GM21360 (cell line): ENCODE data around the gene ZNF536.
"Not testable (repeated sequence)": the region's sequence is repeated elsewhere in the genome, so short reads cannot be mapped to it uniquely, and the experiment has no call there.

Experiments
- ATAC-seq: cut with Tn5 transposase; IDR thresholded peaks from one replicate; pipeline ENCODE4 v1.9.1; 2021; ENCODE audit warnings: mild to moderate bottlenecking, moderate library complexity; ENCODE audit not compliant: unreplicated experiment

The ZNF536 gene

DNA sequence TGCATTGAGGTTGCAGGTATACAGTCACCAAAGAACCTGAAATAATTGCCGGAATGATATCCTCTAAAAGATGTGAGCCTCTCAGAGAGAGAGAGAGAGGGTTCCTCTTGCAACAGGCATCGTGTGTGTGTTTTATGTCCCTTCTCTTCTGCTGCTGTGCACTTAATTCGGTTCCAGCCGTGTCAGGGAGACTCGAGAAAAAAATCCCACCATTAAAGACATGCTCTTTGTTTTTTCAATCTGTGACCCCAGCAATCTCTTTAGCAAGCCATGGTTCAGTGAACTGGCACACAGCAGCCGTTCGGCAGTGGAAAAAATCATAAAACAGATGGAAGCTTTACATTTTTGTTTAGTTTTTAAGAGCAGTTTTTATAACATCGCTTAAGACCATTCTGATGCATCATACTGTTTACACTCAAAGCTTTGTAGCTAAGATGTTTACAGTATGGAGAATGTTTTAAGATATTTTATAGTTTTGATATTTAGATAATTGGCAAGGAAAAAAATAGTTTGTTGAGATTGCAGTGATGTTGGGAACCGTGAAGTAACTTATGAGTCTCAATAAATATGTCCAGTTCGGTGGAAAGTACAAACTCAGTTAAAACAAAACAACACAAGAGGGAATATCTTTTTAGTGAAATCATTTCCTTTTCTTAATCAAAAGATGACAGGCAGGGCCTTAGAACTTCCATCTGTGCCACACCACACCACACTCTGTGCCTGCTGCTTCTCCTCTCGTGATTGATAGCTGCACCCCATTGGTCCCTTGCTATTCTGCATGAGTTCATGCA lies 31.2 kb upstream of the ZNF536 start:
- ATAC-seq = no peak

DNA sequence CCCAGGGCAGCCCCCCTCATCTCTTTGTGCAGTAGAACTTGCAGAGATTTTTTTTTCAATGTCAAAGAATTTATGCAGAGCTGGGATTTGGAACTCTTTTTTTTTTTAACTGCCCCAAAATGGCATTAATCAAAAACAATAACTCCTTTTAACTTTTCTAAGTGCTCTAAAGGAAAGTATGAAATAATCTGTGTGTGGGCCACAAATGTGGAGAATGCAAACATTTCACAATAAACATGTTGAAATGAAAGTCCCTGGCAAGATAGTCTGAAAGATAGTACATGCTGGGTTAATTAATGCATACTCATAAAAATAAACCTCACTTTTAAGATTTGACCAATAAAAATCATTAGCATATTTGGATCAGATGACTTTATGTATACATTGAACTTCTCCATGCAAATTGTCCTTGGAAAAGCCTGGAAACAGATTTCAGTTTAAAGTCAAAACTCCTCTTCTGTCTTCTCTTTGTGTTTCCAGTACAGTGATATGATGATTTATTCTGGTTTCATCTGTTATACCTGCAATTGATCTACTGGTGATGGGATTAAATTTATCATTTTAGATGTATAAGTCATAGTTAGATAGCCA lies 30.5 kb upstream of the ZNF536 start:
- no peak for ATAC-seq

DNA sequence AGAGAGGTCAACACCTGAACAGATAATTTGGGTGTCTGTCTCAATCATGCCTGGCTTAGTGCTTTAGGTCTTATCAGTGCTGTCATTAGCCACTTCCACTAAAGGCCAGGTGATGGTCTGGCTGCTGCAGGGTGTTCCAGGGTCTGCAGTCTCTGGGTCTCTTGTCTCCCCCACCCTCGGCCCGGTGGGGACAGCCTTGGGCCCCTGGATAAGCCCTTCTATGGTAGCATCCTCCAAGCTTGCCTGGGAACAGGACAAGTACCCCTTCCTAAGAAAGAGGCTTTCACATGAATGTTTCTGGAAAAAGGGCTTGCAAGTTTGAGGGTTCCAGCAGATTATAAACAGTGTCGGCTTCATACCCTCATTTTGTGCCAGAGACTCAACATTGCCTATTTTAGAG lies 29.3 kb upstream of the ZNF536 start:
- ATAC-seq = no peak

DNA sequence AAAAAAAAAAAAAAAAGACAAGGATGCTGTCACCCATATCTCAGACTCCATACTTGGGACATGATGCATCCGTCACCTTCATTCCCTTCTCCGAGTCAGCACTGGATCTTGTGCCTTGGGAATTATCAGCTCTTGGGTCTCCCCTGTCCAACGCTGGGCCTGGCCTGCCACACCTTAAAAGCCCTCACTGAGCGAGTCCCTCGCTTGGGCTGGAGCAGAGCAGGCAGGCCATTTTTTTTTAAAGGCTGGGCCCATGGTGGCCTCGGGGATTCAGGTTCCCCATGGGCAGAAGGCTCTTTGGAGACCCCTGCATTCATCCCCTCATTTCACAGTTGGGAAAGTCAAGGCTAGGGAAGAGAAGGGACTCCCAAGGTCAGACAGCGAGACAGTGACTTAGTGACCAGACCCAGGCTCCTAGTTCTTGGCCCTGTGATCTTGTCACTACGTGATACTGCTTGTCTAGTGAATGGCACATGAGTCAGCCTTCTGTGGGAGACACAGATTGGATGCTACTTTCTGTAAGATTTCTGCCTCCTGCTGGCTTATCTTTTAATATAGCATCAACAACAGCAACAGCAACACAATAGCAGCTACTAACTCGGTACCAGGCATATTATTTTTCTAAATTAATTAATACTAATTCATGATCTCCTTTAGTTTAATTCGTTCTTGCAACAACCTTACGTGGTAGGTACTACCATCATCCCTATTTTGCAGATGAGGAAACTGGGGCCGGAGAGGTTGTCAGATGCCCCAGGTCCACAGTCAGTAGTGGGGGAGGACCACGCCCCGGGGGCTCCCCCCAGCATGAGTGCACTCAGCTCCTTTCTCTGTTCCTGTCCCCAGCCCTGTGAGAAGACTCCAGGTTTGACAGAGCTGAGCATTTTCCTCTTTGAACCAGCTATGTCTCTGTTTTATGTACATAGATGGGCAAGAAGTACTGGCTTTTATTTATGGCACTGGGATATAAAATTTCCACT lies 27.4 kb upstream of the ZNF536 start:
- ATAC-seq = no peak

DNA sequence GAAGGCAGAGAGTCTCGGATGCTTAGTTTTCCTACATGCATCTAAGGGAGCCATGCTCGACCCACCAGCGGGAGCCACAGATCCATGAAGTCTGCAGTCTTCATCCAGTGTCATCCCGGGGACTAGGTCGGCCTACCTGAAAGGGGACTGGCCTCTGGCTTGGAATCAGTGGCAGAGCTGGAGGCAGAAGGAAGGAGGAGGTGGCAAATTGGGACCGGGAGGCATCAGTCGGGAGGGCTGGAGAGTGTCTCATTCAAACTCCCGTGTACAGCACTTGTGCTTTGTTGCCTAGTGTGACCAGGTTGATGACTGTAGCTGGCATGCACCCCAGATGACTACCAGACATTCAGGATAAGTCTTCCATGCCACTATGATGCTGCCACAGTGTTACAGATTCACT lies 26.5 kb upstream of the ZNF536 start:
- no peak for ATAC-seq

DNA sequence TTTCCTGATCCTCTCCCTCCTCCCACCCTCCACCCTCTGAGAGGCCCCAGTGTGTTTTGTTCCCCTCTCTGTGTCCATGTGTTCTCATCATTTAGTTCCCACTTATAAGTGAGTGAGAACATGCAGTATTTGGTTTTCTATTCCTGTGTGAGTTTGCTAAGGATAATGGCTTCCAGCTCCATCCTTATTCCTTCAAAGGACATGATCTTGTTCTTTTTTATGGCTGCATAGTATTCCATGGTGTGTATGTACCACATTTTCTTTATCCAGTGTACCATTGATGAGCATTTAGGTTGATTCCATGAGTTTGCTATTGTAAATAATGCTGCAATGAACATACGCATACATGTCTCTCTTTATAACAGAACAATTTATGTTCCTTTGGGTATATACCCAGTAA lies 25.7 kb upstream of the ZNF536 start:
- not testable (repeated sequence) for ATAC-seq

GRCh38 chr19:30349131-30349730 lies 23.0 kb upstream of the ZNF536 start:
- no peak for ATAC-seq

GRCh38 chr19:30350692-30351663 lies 21.2 kb upstream of the ZNF536 start:
- ATAC-seq = no peak

DNA sequence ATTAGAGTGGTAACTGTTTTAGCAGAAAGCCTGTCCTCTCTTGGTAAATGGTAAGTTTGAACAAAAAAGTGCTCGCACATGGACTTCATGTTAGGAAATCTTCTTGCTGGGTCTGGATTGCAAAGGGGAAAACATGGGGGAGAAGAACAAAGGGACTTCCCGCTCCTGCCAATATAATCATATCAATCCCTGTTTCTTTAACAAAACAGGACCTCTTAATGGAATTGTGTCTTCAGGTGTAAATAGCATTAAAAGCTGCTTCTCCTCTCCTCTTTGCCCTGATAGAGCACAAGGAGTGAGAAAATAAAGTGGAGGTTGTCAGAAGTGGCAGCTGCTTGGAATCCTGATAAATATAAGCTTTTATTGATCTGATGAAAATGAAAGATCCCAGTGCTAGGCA lies 20.4 kb upstream of the ZNF536 start:
- ATAC-seq = no peak

GRCh38 chr19:30353394-30353945 lies 18.7 kb upstream of the ZNF536 start:
- no peak for ATAC-seq

- no peak for ATAC-seq
Observed at GRCh38 chr19:30355586-30355985, 16.6 kb upstream of the ZNF536 start.

DNA sequence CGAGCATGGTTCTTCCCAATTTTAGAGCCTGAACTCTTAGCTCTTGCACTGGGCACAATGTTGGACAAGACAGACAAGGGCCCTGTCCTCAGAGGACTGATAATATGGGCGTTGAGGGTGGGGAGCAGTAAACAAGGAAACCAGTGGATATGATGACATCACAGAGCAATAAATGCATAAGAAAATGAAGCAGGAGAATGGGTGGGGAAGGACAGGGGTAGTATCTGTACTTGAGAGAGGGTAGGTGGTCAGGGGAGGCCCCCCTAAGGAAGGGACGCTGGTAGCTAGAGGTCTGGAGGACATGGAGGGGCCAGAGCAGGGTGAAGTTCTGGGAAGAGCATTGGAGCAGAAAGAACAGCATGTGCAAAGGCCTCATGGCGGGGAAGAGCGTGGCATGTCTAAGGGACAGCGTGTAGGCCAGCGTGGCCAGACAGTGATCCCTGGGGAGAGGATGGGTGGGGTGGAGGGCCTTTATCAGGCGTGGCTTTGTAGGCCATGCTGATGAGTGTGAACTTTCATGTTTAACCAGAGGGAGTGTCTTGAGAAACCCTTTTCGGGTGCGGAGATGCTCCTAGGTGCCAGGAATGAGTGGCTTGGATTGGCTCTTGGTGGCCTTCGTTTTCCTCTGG lies 15.1 kb upstream of the ZNF536 start:
- no peak for ATAC-seq

GRCh38 chr19:30357580-30357954 lies 14.6 kb upstream of the ZNF536 start:
- ATAC-seq = no peak

- no peak for ATAC-seq
Observed at GRCh38 chr19:30358319-30358718, 13.9 kb upstream of the ZNF536 start.

- ATAC-seq = no peak
Observed at GRCh38 chr19:30358821-30359580, 13.2 kb upstream of the ZNF536 start.

DNA sequence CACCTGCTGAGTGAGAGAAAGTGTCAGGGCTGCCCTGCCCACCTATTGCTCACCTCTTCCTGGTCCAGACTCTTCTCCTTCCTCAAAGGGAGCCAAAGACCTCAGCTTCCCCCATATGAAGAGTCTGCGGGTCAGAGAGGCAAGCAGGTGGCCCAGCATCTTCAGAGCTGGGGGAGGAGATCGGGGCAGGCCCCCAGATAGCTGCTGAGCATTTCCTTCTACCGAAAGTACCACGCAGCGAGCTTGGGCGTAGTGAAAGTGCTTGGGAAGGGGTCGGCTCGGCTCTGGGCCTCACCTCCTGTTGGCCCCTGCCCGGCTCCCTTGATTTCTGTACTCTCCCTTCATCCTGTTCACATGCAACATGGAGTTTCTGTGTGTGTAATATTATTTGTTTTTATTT lies 12.2 kb upstream of the ZNF536 start:
- no peak for ATAC-seq

- ATAC-seq = no peak
Observed at GRCh38 chr19:30360376-30361106, 11.6 kb upstream of the ZNF536 start.

- no peak for ATAC-seq
Observed at GRCh38 chr19:30361107-30361447, 11.1 kb upstream of the ZNF536 start.
